ENCODE results near the gene NAALADL2. TPM values are rescaled to one million over a fixed set of nuclear protein-coding genes. Genes with fewer than 3 reads are reported as not detected.
"Not testable (repeated sequence)": the region's sequence is repeated elsewhere in the genome, so short reads cannot be mapped to it uniquely, and the experiment has no call there.

Gene NAALADL2
- total RNA-seq, 1 donor from 2014 or later = 30.5 TPM

DNA sequence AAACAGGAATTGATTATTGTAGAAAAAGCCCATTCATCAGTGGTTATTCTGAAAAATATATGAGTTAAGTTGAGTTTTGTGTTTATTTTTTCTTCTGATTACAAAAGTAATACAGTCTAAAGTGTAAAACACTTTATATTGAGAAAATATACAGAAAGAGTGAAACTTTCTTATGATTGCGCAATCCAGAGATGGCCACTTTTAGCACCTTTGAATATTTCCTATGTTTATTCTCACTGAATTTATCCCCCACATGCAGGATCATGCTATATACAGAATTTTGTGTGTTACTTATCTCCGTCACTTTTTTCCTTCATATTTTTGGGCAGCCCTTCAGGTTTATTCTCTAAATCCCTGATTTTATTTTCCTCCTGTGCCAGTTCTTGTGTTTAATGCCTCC lies 285.2 kb downstream of the NAALADL2 start:
- DNase-seq = no peak

- no peak for DNase-seq
These were observed 287.1 kb downstream of the NAALADL2 start for GRCh38 chr3:175146258-175146657.

DNA sequence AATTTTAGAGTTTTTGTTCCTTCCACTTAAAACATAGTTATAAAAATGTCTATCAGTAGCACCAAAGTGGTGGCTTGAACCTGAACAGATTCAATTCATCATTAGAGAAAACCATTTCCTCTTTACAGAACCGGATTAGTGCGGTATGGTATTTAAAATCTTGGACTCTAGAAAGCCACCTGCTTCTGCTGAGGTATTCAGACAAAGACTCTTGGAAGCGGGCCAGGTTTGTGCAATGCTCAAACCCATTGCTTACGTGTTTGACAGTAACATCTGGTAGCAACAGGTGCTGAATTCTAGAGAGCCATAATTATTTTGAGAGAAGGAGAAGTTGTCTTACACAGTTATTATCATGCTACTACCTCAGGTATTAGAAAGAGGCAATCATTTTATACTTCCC lies 290.5 kb downstream of the NAALADL2 start:
- no peak for DNase-seq

DNA sequence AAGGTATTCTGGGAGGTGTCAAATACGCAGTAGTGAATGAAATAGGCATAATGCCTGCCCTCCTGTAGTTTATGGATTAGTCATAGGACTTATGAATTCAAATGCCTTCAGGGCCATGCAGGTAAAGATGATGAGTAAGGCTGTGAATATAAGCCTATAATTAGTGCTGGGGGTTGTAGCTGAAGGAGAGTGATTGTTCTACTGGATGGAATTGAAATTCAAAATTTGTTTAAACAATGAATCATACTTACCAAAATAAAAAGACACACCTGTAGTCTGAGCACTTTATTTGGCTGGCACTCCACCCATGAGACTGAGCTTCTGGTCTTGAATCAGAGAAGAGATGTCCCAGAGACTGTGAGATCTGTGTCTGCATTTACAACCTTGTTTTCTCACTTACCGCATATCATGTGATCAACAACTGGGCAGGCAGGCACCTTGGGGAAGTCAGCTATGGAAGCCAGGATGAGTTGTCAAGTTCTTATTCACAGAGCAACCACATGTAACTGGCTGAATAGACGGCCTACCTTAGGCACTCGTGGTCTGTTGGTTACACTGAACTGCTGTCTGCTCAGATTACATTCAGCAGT lies 291.8 kb downstream of the NAALADL2 start:
- no peak for DNase-seq

GRCh38 chr3:175153595-175153994 lies 294.5 kb downstream of the NAALADL2 start:
- no peak for DNase-seq

DNA sequence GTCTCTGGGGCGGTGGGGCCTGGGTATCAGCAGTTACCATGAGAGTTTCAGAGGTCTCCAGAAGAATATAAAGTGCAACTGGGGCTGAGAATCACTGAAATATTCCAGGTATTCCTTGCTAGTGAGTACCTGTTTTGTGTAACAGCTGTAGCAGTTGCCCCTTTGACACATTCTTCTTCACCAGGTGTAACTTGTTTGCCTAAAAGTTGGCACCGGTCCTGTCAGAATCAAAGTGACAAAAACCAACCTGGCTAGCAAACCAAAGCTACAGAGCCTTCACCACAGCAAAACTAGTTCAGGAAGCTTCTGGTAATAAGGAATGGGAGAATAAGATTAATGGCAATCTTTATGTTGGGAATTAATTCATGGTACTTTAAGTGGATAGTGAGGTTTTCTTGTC lies 296.0 kb downstream of the NAALADL2 start:
- DNase-seq = no peak

GRCh38 chr3:175159202-175159601 lies 300.1 kb downstream of the NAALADL2 start:
- no peak for DNase-seq

GRCh38 chr3:175161291-175161690 lies 302.2 kb downstream of the NAALADL2 start:
- no peak for DNase-seq

- DNase-seq = peak; percentile 9
These were observed 304.6 kb downstream of the NAALADL2 start for GRCh38 chr3:175163686-175164085.

DNA sequence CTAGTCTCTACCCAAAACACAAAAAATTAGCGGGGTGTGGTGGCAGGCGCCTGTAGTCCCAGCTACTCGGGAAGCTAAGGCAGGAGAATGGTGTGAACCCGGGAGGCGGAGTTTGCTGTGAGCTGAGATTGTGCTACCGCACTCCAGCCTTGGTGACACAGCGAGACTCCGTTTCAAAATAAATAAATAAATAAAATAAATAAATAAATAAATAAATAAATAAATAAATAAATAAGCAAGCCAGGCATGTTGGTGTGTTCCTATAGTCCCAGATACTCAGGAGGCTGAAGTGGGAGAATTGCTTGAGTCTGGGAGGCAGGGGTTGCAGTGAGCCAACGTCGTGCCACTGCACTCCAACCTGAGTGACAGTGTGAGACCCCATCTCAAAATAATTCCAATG lies 314.0 kb downstream of the NAALADL2 start:
- not testable (repeated sequence) for DNase-seq

GRCh38 chr3:175176556-175176955 lies 317.4 kb downstream of the NAALADL2 start:
- DNase-seq = no peak

DNA sequence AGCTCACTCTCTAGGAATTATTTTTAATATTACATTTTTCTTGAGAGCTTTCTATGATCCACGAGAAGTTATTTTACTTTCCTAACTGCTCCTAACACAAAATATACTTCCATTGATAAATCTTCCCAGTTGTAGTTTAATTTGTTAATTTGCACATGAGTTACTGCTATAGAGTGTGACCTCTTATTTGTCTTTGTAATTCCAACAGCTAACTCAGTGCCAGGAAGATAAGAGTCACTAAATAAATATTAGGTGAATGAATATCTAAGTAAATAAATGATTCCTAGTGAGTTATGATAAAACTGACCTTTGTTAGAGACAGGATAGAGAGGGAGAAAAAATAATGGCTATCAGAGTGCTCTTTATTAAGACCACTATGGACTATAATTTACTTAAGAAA lies 319.9 kb downstream of the NAALADL2 start:
- no peak for DNase-seq

- no peak for DNase-seq
These were observed 325.3 kb downstream of the NAALADL2 start for GRCh38 chr3:175184392-175184791.

DNA sequence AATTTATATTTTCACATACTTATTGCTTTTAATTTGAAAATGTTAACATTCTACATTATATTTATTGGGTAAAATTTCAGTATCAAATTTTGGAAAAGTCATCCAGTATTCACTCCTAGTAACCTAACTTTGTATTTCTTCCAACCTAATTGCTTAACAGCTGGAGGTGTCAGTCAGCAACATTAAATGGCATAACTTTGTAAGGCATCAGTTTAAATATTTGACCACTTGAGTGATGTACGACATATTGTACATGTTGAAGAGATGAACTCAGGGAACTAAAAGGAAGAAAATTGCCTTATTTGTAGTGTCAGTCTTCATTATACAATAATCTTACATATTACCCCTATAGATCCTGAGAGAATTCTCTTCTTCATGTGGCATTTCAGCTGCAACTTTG lies 326.8 kb downstream of the NAALADL2 start:
- DNase-seq = no peak

DNA sequence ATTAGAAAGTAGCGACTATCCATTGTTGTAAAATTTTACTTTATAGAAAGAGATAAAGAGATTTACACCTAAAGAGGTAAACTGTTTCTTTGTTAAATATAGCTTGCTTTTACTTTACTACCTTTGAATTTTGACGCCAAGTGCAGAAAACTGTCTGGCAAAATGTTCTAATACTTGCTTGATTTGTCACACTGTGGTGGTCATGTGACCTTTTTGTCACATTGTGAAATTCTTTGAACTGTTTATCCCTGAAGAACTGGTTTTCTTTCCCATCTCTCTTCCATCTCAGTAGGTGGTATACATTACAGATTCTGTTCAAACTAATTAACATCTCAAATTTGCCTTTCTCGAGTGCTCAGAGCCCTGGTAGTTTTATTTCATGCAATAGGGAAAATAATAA lies 327.4 kb downstream of the NAALADL2 start:
- DNase-seq = no peak

DNA sequence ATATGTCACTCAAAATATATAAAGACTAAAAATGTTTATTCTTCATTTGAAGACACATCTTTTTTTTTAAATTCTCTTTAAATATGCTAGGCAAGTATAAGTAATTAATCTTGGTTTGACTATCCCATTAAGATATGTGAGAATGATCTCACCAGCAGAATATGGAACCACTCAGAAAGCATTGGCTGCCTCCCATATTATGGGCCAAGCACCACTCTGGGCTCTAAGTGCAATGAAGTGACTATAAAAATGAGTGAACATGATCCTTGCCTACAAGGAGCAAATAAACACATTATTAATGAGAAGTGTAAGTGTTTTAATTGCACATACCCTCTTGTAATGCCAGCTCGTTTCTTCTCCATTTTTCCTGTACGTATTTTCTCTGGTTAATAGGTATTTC lies 328.5 kb downstream of the NAALADL2 start:
- DNase-seq = no peak

DNA sequence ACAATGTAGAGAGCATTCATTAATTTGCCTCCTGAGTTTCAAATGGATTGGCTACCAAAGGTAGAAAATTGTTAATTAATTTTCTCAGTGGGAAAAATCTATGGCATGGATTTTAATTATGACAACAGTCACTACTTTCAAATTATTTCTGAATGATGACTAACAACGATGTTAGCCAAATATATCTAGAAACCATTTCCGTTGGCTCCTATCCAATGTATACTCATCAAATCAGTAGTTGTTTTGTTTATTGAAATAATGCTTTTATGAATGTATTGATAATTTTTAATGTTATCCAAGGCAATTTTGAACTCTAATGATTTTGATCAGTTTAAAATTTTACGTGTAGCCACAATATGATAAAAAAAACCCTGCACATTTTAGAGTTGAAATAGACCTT lies 333.4 kb downstream of the NAALADL2 start:
- no peak for DNase-seq

DNA sequence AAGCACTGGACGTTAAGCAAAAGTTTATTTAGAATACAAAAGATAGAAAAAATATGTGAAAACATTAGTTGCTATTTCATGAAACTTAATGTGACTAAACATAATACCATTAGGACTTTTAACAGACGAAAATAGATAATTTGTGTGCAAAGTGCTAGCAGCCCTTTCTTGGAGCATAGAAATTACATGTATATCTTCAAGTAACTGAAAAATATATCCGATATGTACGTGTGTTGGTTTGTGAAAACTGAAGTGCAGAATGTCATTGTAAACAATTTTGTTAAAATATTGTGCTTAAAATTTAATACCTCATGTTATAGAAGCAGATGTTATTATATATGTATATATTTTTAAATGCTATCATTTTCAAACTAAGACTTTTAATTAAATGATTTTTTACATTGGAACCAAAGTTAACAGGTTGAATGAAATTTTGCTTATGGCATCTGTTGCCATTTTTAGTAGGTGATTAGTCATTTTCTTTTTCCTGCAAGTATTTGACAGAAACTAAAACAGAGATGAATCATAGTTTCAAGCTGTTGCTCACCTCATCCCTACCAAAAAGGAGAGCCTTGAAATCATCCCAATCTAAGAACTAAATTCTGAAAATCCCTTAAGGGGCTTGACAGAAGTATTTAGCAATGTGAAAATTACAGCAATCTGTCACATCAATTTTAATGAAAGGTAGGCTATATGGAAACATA lies 334.8 kb downstream of the NAALADL2 start:
- no peak for DNase-seq

GRCh38 chr3:175198991-175199783 lies 340.1 kb downstream of the NAALADL2 start:
- no peak for DNase-seq

DNA sequence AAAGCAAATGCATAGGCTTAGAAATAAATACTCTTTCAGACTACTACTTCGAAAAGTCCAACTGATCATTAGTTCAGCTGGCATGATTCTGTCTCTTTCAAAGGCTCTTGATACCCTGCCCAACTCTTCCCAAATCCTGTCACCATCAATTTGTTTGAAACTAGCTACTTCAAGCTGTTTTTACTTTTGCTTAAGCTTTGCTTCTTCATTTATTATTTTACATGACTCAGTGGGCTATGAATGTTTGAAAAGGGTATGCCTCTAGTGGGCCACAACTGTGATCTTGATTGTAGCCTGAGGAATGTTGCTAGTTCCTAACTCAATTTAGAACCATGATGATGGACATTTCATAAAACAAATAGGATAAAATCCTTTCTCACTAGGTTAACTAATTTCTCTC lies 340.8 kb downstream of the NAALADL2 start:
- no peak for DNase-seq

DNA sequence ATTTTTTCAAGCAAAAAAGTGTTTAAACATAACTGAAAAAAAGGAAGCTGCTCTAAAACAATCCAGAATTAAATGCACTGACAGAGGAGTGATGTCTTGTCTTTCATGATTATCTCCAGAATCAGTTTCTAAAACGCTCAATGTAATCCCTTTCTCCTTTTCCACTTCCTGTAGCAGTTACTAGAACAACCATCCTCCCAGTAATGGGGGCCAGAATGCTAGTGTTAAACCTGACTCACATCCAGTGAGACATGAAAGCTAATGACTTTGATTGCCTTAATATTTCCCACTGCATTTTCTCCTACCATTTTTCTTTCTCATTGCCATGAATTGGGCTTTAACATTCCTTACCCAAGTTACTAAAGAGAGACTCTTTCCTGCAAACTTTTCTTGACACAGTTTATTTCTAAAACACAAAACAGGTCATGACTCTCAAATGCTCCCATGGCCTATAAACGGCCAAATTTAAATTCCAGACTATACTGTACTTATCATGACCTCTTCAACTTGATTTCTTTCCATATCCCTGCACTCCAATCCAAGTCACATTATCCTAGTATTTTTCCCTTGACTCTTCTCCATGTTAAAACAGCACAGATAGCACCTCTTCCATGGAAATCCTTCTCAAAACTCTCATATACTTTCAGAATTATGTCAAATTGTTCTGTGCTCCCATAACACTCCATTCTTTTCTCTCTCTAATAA lies 341.4 kb downstream of the NAALADL2 start:
- DNase-seq = peak; percentile 25

- no peak for DNase-seq
These were observed 348.2 kb downstream of the NAALADL2 start for GRCh38 chr3:175207361-175207760.

DNA sequence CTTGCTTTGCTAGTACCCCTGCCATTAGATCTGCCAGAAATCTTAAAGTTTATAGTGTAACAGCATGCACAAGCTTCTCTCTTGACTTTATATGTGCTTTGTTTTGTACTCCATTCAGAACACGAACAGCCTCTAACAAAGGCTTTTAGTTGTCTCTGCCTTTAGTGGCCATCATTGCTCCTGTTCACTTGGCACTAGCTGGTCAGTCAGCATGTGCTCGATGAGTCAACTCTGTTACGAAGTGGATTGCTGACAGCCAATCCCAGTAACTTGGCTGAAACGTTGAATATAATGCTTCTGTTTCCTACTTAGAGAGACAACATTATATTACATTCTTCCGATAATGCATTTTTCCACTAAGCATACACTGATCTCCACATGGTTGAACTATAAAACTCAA lies 349.2 kb downstream of the NAALADL2 start:
- no peak for DNase-seq
